ENCODE measurements around the gene TSGA10IP.

GRCh38 chr11:65937766-65938165 is 7.5 kb upstream of the TSGA10IP start:
- TF ChIP-seq CTCF (IDR thresholded peaks at IDR 0.05; ENCODE audit: borderline replicate concordance, extremely low read depth, low read length, poor library complexity, severe bottlenecking): no peak
- TF ChIP-seq EZH2 (IDR thresholded peaks at IDR 0.05; ENCODE audit: borderline replicate concordance, low read depth, low read length, severe bottlenecking): no peak

All from DND-41 (cell line).